HEK293T (cell line): ENCODE data around the gene NUTF2.

Source experiments
- BHLHE40 ChIP-seq: fragments of 450-650 bp; IDR thresholded peaks from 2 replicates; pipeline ENCODE4 v1.6.1; 2016; ENCODE audit warnings: mild to moderate bottlenecking, moderate library complexity, borderline replicate concordance
- ELF4 ChIP-seq: fragments of 450-650 bp; IDR thresholded peaks from 2 replicates; pipeline ENCODE4 v1.6.1; 2017; ENCODE audit warnings: antibody characterized with exemption
- FOXK2 ChIP-seq: fragments of 450-650 bp; IDR thresholded peaks from 2 replicates; pipeline ENCODE4 v1.6.1; 2016; ENCODE audit warnings: mild to moderate bottlenecking
- FOXM1 ChIP-seq: fragments of 450-650 bp; IDR thresholded peaks from 2 replicates; pipeline ENCODE4 v1.6.1; 2017; ENCODE audit warnings: mild to moderate bottlenecking, borderline replicate concordance
- NFRKB ChIP-seq: fragments of 450-650 bp; IDR thresholded peaks from 2 replicates; pipeline ENCODE4 v1.6.1; 2016; ENCODE audit warnings: mild to moderate bottlenecking, moderate library complexity
- SP1 ChIP-seq: fragments of 450-650 bp; IDR thresholded peaks from 2 replicates; pipeline ENCODE4 v1.6.1; 2017
- SUZ12 ChIP-seq: fragments of 450-650 bp; IDR thresholded peaks from 2 replicates; pipeline ENCODE4 v1.6.1; 2016; ENCODE audit warnings: mild to moderate bottlenecking
- TARDBP ChIP-seq: fragments of 450-650 bp; IDR thresholded peaks from 2 replicates; pipeline ENCODE4 v1.6.1; 2016

GRCh38 chr16:67885545-67885944 is 38.8 kb downstream of the NUTF2 start:
- TF ChIP-seq TARDBP, result no peak
- TF ChIP-seq SUZ12, result no peak
- no peak for TF ChIP-seq SP1
- no peak for TF ChIP-seq FOXM1
- TF ChIP-seq FOXK2, result no peak
- no peak for TF ChIP-seq NFRKB
- no peak for TF ChIP-seq ELF4
- no peak for TF ChIP-seq BHLHE40
